ENCODE data around the gene SREK1IP1. TPM values are rescaled to one million over a fixed set of nuclear protein-coding genes. Genes with fewer than 3 reads are reported as not detected.

SREK1IP1 gene
- total and polyA plus RNA-seq, 7 donors = 4.2 to 20.8 (median 13.6) TPM

GRCh38 chr5:64693636-64694035 lies 74.9 kb downstream of the SREK1IP1 start:
- no peak overlapping the region for H3K27ac ChIP-seq
- no peak overlapping the region for H3K4me3 ChIP-seq
- H3K9me3 ChIP-seq = no peaks in the 10 kb centered on the region
- intact Hi-C loops (cut with DNase I) = no loop called here
- no peak for DNase-seq
- TF ChIP-seq POLR2AphosphoS5 (IDR thresholded peaks at IDR 0.05) = no peak
- no peak for TF ChIP-seq CTCF (IDR thresholded peaks at IDR 0.05)
- no peak for TF ChIP-seq POLR2A (IDR thresholded peaks at IDR 0.05)
- no peak for TF ChIP-seq EP300 (IDR thresholded peaks at IDR 0.05)
- no peaks in the 10 kb centered on the region for H3K36me3 ChIP-seq
- 57 to 73% methylated on average over 2 of the region's 2 CpGs for WGBS, 2 donors
- peaks cover 0 to 27% (median 9%) of the 10 kb centered on the region in 3 donors for H3K27me3 ChIP-seq
- peaks cover 0 to 12% (median 10%) of the 10 kb centered on the region in 4 donors for H3K4me1 ChIP-seq

- H3K27ac ChIP-seq = no peak overlapping the region
- peaks cover 0 to 12% (median 10%) of the 10 kb centered on the region in 4 donors for H3K4me1 ChIP-seq
- no peaks in the 10 kb centered on the region for H3K36me3 ChIP-seq
- no peak for TF ChIP-seq CTCF (IDR thresholded peaks at IDR 0.05)
- no peak for TF ChIP-seq EP300 (IDR thresholded peaks at IDR 0.05)
- TF ChIP-seq POLR2A (IDR thresholded peaks at IDR 0.05) = no peak
- no peak for TF ChIP-seq POLR2AphosphoS5 (IDR thresholded peaks at IDR 0.05)
- H3K9me3 ChIP-seq = no peaks in the 10 kb centered on the region
- DNase-seq = no peak
- WGBS, 2 donors = 19 to 26% methylated on average over 3 of the region's 3 CpGs
- intact Hi-C loops (cut with DNase I) = no loop called here
- H3K4me3 ChIP-seq = no peak overlapping the region
- H3K27me3 ChIP-seq = peaks cover 0 to 31% (median 9%) of the 10 kb centered on the region in 3 donors
These were observed 77.2 kb downstream of the SREK1IP1 start for GRCh38 chr5:64691291-64691690.

- Histone ChIP-seq H3K4me1 (peaks cover 0 to 12% (median 10%) of the 10 kb centered on the region in 4 donors), H3K27me3 (peaks cover 0 to 31% (median 9%) of the 10 kb centered on the region in 3 donors), H3K9me3 (no peaks in the 10 kb centered on the region), H3K36me3 (no peaks in the 10 kb centered on the region), H3K27ac (no peak within 1 kb of the TSS), H3K4me3 (peak within 1 kb of the TSS in 2 of 4 donors; percentile 21 to 24)
- DNase-seq = no peak
- no peak for TF ChIP-seq POLR2AphosphoS5 (IDR thresholded peaks at IDR 0.05)
- TF ChIP-seq EP300 (IDR thresholded peaks at IDR 0.05) = no peak
- TF ChIP-seq POLR2A (IDR thresholded peaks at IDR 0.05) = no peak
- no peak for TF ChIP-seq CTCF (IDR thresholded peaks at IDR 0.05)
- 2 to 9% methylated on average over 71 of the region's 71 CpGs for WGBS, 2 donors
- intact Hi-C loops (cut with DNase I) = no loop called here
These were observed 77.9 kb downstream of the SREK1IP1 start, which contains the start of gene SHISAL2B for GRCh38 chr5:64690417-64691151. Gene SHISAL2B (plus strand): TSS chr5:64690503. CDS start chr5:64690624, 121 bp downstream.

DNA sequence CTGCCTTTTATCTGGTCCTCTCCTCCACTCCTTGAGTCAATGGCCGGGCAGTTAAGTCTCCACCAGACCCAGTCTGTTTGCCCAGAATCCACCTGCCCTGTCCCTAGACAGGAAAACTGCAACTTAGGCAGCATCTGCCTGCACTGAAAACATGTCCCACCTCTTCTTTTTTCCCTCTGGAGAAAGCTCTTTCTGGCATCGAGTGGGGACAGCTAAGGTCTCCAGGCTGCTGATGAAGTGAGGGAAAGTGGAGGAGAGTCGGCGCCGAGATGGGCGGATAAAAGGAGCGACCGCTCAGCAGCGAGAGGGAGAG lies 78.4 kb downstream of the SREK1IP1 start:
- 3 to 12% methylated on average over 9 of the region's 9 CpGs for WGBS, 2 donors
- peak overlapping the region in 1 of 4 donors; percentile 21 for H3K4me3 ChIP-seq
- intact Hi-C loops (cut with DNase I) = no loop called here

More for the DNA sequence above, 78.4 kb downstream of the SREK1IP1 start:
- TF ChIP-seq EP300 (IDR thresholded peaks at IDR 0.05) (no peak), POLR2AphosphoS5 (IDR thresholded peaks at IDR 0.05) (no peak), POLR2A (IDR thresholded peaks at IDR 0.05) (no peak), CTCF (IDR thresholded peaks at IDR 0.05) (no peak)
- Histone ChIP-seq H3K27me3 (peaks cover 0 to 31% (median 9%) of the 10 kb centered on the region in 3 donors), H3K4me1 (peaks cover 0 to 12% (median 10%) of the 10 kb centered on the region in 4 donors), H3K27ac (no peak overlapping the region), H3K36me3 (no peaks in the 10 kb centered on the region), H3K9me3 (no peaks in the 10 kb centered on the region)
- DNase-seq = no peak
